ENCODE data around the gene DNAH17. TPM values are rescaled to one million over a fixed set of nuclear protein-coding genes. Genes with fewer than 3 reads are reported as not detected.

The DNAH17 gene
- polyA plus RNA-seq, 4 donors, result 0.57 to 3.6 TPM; not detected in 2

DNA sequence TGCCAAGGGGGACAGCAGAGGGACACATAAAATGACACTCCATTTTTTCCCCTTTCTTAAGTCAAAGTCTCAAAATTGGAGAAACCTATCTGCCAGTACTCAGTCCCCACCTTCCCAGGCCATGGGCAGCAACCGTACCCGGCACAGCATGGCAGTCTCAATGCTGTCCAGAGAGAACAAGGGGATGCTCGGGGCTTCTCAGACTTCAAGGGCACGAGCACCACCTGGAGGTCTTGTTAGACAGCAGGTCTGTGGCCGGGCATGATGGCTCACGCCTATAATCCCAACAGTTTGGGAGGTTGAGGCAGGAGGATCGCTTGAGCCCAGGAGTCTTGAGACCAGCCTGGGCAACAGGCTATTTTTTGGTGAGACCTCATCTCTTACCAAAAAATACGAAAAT, 3.2 kb downstream of the DNAH17 start:
- no peaks in the 10 kb centered on the region for H3K4me1 ChIP-seq (ENCODE audit: control insufficient read depth in 3 of 3, insufficient read depth in 2 of 3, low read depth in 1 of 3, low read length in 2 of 3)
- DNase-seq, result no peak
- no peak for FAIRE-seq
- H3K9me3 ChIP-seq (ENCODE audit: control insufficient read depth in 2 of 2, insufficient read depth in 1 of 2, low read depth in 1 of 2, low read length in 1 of 2), result no peaks in the 10 kb centered on the region
- WGBS, 3 donors, result 83 to 90% (median 84%) methylated on average over 8 of the region's 8 CpGs
- H3K27me3 ChIP-seq (ENCODE audit: control insufficient read depth in 3 of 3, insufficient read depth in 3 of 3, low read length in 3 of 3), result no peaks in the 10 kb centered on the region
- H3K36me3 ChIP-seq (ENCODE audit: control insufficient read depth in 3 of 3, insufficient read depth in 2 of 3, low read depth in 1 of 3, low read length in 3 of 3), result no peaks in the 10 kb centered on the region
- no peak overlapping the region for H3K27ac ChIP-seq (ENCODE audit: low read depth in 1 of 3, low read length in 2 of 3)
- H3K4me3 ChIP-seq (ENCODE audit: low read depth in 1 of 3, low read length in 3 of 3), result no peak overlapping the region

DNA sequence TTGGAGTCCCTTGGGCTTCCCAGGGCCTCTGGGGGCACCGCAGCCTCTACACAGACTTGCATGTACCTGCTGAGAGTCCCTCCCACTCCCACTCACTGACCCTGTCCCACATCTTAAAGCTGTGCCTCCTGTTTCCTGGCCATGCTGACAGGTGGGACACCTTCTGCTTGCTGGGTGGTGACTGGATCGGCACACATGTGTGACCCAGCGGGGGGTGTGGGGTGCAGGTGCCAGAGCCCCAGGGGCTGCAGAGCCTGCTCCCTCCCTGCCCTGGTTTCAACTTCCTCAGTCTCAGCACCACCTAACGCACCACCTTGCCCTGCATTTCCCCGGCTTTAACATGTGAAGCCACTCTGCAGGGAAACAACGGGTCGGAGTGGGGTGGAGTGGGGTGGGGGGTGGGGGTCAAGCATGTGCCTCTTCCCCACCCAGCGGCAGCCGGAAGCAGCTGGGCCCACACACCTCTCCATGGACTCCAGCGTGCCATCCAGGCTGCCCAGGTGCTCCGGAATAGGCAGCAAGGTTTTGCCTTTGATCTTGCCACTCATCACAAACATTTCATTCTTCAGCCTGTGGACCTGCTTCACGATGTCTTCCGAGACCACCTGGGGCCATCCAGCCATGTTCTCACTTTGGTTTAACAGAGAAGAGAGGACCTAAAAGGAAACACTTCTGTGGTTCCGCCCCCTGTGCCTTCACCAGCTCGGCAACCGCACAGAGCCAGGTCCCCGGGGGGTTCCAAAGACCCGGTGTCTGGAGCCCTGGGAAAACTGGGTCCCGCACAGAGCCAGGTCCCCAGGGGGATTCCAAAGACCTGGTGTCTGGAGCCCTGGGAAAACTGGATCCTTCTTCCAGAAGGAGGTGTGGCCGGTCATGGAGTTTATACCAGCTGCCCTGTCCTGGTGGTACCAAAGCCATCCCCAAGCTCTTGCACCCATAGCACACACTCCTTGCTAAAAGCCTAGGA, 4.7 kb downstream of the DNAH17 start:
- no peaks in the 10 kb centered on the region for H3K4me1 ChIP-seq (ENCODE audit: control insufficient read depth in 3 of 3, insufficient read depth in 2 of 3, low read depth in 1 of 3, low read length in 2 of 3)
- no peaks in the 10 kb centered on the region for H3K36me3 ChIP-seq (ENCODE audit: control insufficient read depth in 3 of 3, insufficient read depth in 2 of 3, low read depth in 1 of 3, low read length in 3 of 3)
- WGBS, 3 donors, result 55 to 71% (median 60%) methylated on average over 20 of the region's 20 CpGs
- H3K27ac ChIP-seq (ENCODE audit: low read depth in 1 of 3, low read length in 2 of 3), result no peak overlapping the region
- no peak overlapping the region for H3K4me3 ChIP-seq (ENCODE audit: low read depth in 1 of 3, low read length in 3 of 3)
- H3K27me3 ChIP-seq (ENCODE audit: control insufficient read depth in 3 of 3, insufficient read depth in 3 of 3, low read length in 3 of 3), result no peaks in the 10 kb centered on the region
- no peaks in the 10 kb centered on the region for H3K9me3 ChIP-seq (ENCODE audit: control insufficient read depth in 2 of 2, insufficient read depth in 1 of 2, low read depth in 1 of 2, low read length in 1 of 2)
- no peak for DNase-seq
- FAIRE-seq, result no peak

GRCh38 chr17:78571329-78571728, 5.9 kb downstream of the DNAH17 start:
- no peak for DNase-seq
- H3K4me1 ChIP-seq (ENCODE audit: control insufficient read depth in 3 of 3, insufficient read depth in 2 of 3, low read depth in 1 of 3, low read length in 2 of 3), result no peaks in the 10 kb centered on the region
- no peaks in the 10 kb centered on the region for H3K36me3 ChIP-seq (ENCODE audit: control insufficient read depth in 3 of 3, insufficient read depth in 2 of 3, low read depth in 1 of 3, low read length in 3 of 3)
- H3K4me3 ChIP-seq (ENCODE audit: low read depth in 1 of 3, low read length in 3 of 3), result no peak overlapping the region
- no peaks in the 10 kb centered on the region for H3K27me3 ChIP-seq (ENCODE audit: control insufficient read depth in 3 of 3, insufficient read depth in 3 of 3, low read length in 3 of 3)
- FAIRE-seq, result no peak
- no peak overlapping the region for H3K27ac ChIP-seq (ENCODE audit: low read depth in 1 of 3, low read length in 2 of 3)
- H3K9me3 ChIP-seq (ENCODE audit: control insufficient read depth in 2 of 2, insufficient read depth in 1 of 2, low read depth in 1 of 2, low read length in 1 of 2), result peaks cover 0 to 3% of the 10 kb centered on the region in 2 donors
- WGBS, 3 donors, result 89 to 93% (median 92%) methylated on average over 9 to 13 of the region's 13 CpGs

DNA sequence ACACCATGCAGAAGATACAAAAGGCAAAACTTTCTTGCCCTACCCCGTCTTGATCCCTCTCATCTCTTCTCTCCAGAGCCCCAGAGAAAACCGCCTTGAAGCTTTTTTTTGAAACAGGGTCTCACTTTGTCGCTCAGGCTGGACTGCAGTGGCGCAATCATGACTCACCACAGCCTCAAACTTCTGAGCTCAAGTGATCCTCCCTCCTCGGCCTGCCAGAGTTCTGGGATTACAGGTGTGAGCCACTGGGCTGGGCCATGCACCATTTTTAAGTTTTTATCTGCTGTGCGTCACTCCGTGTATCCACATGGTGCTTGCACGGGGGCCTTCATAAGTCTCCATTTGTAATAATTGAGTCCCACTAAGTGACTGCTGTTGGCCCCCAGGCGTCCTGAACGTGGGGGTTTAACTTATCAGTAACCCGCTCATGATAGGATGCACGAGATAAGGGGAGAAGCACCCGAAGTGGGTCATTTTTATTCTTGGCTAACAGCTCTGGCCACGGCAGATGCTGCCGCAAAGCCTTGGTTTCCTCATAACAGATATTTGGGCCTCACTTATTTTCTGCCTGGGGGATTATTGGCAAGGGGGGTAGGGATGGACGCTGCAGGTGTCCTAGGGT, 8.6 kb downstream of the DNAH17 start:
- no peak overlapping the region for H3K27ac ChIP-seq (ENCODE audit: low read depth in 1 of 3, low read length in 2 of 3)
- peaks cover 0 to 3% of the 10 kb centered on the region in 2 donors for H3K9me3 ChIP-seq (ENCODE audit: control insufficient read depth in 2 of 2, insufficient read depth in 1 of 2, low read depth in 1 of 2, low read length in 1 of 2)
- FAIRE-seq (no peak), DNase-seq (no peak)
- H3K4me3 ChIP-seq (ENCODE audit: low read depth in 1 of 3, low read length in 3 of 3), result no peak overlapping the region
- H3K4me1 ChIP-seq (ENCODE audit: control insufficient read depth in 3 of 3, insufficient read depth in 2 of 3, low read depth in 1 of 3, low read length in 2 of 3), result no peaks in the 10 kb centered on the region
- H3K36me3 ChIP-seq (ENCODE audit: control insufficient read depth in 3 of 3, insufficient read depth in 2 of 3, low read depth in 1 of 3, low read length in 3 of 3), result no peaks in the 10 kb centered on the region
- no peaks in the 10 kb centered on the region for H3K27me3 ChIP-seq (ENCODE audit: control insufficient read depth in 3 of 3, insufficient read depth in 3 of 3, low read length in 3 of 3)
- 57 to 74% (median 65%) methylated on average over 16 of the region's 16 CpGs for WGBS, 3 donors

DNA sequence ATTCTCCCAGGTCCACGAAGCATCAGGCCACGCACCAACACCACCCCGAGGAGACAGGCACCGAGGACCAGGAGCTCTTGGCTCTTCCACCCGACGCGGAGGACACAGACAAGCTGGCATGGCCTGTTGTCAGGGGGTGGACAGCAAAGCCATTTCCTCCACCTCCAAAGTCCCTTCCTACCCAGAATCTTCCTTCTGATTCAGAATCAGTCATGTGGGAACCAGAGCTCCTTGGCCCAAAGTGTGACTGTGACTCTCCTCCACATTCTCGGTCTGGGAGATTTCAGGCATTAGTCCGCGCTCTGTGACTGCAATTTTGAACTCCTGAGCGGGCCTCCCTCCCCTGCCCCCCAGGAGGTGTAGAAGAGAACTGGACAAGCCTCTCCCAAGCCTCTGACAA, 9.2 kb downstream of the DNAH17 start:
- 85 to 89% (median 87%) methylated on average over 11 of the region's 11 CpGs for WGBS, 3 donors
- no peaks in the 10 kb centered on the region for H3K27me3 ChIP-seq (ENCODE audit: control insufficient read depth in 3 of 3, insufficient read depth in 3 of 3, low read length in 3 of 3)
- no peak overlapping the region for H3K4me3 ChIP-seq (ENCODE audit: low read depth in 1 of 3, low read length in 3 of 3)
- H3K4me1 ChIP-seq (ENCODE audit: control insufficient read depth in 3 of 3, insufficient read depth in 2 of 3, low read depth in 1 of 3, low read length in 2 of 3), result no peaks in the 10 kb centered on the region
- no peaks in the 10 kb centered on the region for H3K36me3 ChIP-seq (ENCODE audit: control insufficient read depth in 3 of 3, insufficient read depth in 2 of 3, low read depth in 1 of 3, low read length in 3 of 3)
- DNase-seq, result no peak
- FAIRE-seq, result no peak
- no peak overlapping the region for H3K27ac ChIP-seq (ENCODE audit: low read depth in 1 of 3, low read length in 2 of 3)
- peaks cover 0 to 3% of the 10 kb centered on the region in 2 donors for H3K9me3 ChIP-seq (ENCODE audit: control insufficient read depth in 2 of 2, insufficient read depth in 1 of 2, low read depth in 1 of 2, low read length in 1 of 2)

DNA sequence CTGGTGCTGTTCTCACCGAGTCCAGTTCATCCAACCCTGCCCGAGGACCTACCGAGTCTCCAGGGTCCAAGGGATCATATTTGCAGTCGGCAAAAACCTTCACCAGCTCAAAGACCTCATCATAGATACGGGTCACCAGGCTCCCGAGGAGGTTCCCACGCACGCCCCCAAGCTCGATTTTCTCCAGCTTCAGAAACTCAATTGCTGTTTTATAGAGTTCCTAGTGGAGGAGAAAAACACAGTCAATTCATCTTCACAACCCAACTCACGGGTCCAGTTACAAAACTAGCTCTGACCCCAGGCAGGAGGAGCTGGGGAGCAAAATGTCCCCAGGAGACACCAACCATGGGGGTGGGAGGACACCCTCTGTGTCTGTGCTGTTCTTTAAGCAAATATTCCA, 10.2 kb downstream of the DNAH17 start:
- Histone ChIP-seq H3K27me3 (ENCODE audit: control insufficient read depth in 3 of 3, insufficient read depth in 3 of 3, low read length in 3 of 3) (no peaks in the 10 kb centered on the region), H3K9me3 (ENCODE audit: control insufficient read depth in 2 of 2, insufficient read depth in 1 of 2, low read depth in 1 of 2, low read length in 1 of 2) (peaks cover 0 to 3% of the 10 kb centered on the region in 2 donors), H3K36me3 (ENCODE audit: control insufficient read depth in 3 of 3, insufficient read depth in 2 of 3, low read depth in 1 of 3, low read length in 3 of 3) (no peaks in the 10 kb centered on the region), H3K4me1 (ENCODE audit: control insufficient read depth in 3 of 3, insufficient read depth in 2 of 3, low read depth in 1 of 3, low read length in 2 of 3) (no peaks in the 10 kb centered on the region), H3K27ac (ENCODE audit: low read depth in 1 of 3, low read length in 2 of 3) (no peak overlapping the region), H3K4me3 (ENCODE audit: low read depth in 1 of 3, low read length in 3 of 3) (no peak overlapping the region)
- FAIRE-seq, result no peak
- DNase-seq, result no peak
- 83 to 90% (median 88%) methylated on average over 10 of the region's 10 CpGs for WGBS, 3 donors

DNA sequence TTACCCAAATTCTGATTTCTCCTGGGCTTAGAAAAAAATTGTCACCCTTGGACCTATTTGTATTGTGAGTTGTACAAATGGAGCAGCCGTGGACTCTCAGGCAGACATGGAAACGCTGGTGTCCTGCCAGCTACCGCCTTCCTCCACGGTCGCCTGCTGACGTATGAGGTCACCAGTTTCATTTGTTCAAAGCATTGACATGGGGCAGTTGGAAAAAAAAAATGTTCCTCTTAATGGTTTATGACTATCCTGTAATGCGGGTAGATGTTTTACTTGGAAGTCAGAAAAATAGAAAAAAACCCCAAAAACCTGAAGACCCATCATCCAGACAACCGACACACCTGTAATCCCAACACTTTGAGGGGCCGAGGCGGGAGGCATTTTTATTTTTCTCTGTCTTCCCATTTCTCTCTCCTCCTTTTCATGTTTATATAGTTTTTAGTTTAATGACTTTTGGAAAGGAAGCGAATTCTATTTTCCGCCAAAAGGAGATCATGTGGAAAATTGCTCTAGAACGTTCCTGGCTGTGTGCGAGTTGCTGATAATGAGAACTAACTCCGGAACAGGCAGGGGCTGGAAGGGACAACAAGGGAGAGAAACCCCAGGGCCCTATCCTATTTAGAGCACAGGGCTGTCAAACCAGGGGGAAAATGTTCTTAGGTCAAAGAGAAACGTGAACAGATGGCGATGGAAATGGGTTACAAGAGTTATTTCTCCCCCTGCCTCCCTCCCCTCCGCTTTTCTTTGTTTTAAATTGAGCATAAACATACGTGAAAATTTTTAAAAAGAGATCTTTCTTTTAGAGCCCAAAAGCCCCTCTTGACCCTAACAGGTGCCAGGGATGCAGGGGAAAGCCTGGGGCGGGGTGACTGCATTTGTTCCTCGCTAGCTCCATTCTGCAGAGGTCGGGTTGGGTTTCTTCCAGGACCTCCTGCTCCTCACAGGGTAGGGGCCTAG, 13.7 kb downstream of the DNAH17 start:
- H3K36me3 ChIP-seq (ENCODE audit: control insufficient read depth in 3 of 3, insufficient read depth in 2 of 3, low read depth in 1 of 3, low read length in 3 of 3), result no peaks in the 10 kb centered on the region
- no peak for FAIRE-seq
- 55 to 65% (median 62%) methylated on average over 22 of the region's 22 CpGs for WGBS, 3 donors
- no peak overlapping the region for H3K27ac ChIP-seq (ENCODE audit: low read depth in 1 of 3, low read length in 2 of 3)
- H3K4me3 ChIP-seq (ENCODE audit: low read depth in 1 of 3, low read length in 3 of 3), result no peak overlapping the region
- peaks cover 0 to 4% (median 0%) of the 10 kb centered on the region in 3 donors for H3K27me3 ChIP-seq (ENCODE audit: control insufficient read depth in 3 of 3, insufficient read depth in 3 of 3, low read length in 3 of 3)
- peaks cover 0 to 3% of the 10 kb centered on the region in 2 donors for H3K9me3 ChIP-seq (ENCODE audit: control insufficient read depth in 2 of 2, insufficient read depth in 1 of 2, low read depth in 1 of 2, low read length in 1 of 2)
- H3K4me1 ChIP-seq (ENCODE audit: control insufficient read depth in 3 of 3, insufficient read depth in 2 of 3, low read depth in 1 of 3, low read length in 2 of 3), result no peaks in the 10 kb centered on the region
- DNase-seq, result no peak

- Histone ChIP-seq H3K36me3 (ENCODE audit: control insufficient read depth in 3 of 3, insufficient read depth in 2 of 3, low read depth in 1 of 3, low read length in 3 of 3) (no peaks in the 10 kb centered on the region), H3K27me3 (ENCODE audit: control insufficient read depth in 3 of 3, insufficient read depth in 3 of 3, low read length in 3 of 3) (peaks cover 0 to 4% (median 0%) of the 10 kb centered on the region in 3 donors), H3K27ac (ENCODE audit: low read depth in 1 of 3, low read length in 2 of 3) (no peak overlapping the region), H3K4me3 (ENCODE audit: low read depth in 1 of 3, low read length in 3 of 3) (no peak overlapping the region), H3K9me3 (ENCODE audit: control insufficient read depth in 2 of 2, insufficient read depth in 1 of 2, low read depth in 1 of 2, low read length in 1 of 2) (peaks cover 0 to 3% of the 10 kb centered on the region in 2 donors), H3K4me1 (ENCODE audit: control insufficient read depth in 3 of 3, insufficient read depth in 2 of 3, low read depth in 1 of 3, low read length in 2 of 3) (no peaks in the 10 kb centered on the region)
- WGBS, 3 donors, result 83 to 92% (median 88%) methylated on average over 7 of the region's 7 CpGs
- DNase-seq (no peak), FAIRE-seq (no peak)
Observed at GRCh38 chr17:78562734-78563133, 14.5 kb downstream of the DNAH17 start.

All from small intestine (tissue), 7 donors.